PFSK-1 (cell line): ENCODE results near the gene CIP2A.

Experiments
- FOXP2 ChIP-seq: optimal IDR thresholded peaks from 2 replicates; pipeline ENCODE3; 2011; ENCODE audit warnings: borderline replicate concordance, control low read depth, inconsistent platforms; ENCODE audit not compliant: insufficient read depth; ENCODE audit errors: extremely low read length, extremely low read depth
- POLR2AphosphoS5 ChIP-seq: IDR thresholded peaks from 2 replicates; pipeline ENCODE4 v1.6.1; 2012; ENCODE audit warnings: low read depth, mild to moderate bottlenecking, control low read depth, low read length, moderate library complexity
- REST ChIP-seq, 2 experiments: IDR thresholded peaks; 2 replicates each; pipeline versions ENCODE4 v1.6.1 to v1.8.0; 2011 to 2012; ENCODE audit warnings: low read depth in 2 of 2, low read length in 2 of 2, control low read depth in 1 of 2, inconsistent platforms in 1 of 2, mild to moderate bottlenecking in 1 of 2, moderate library complexity in 1 of 2; ENCODE audit not compliant: insufficient read depth in 1 of 2
- SIN3A ChIP-seq: IDR thresholded peaks from 2 replicates; pipeline ENCODE4 v1.6.1; 2012; ENCODE audit warnings: mild to moderate bottlenecking, low read length, moderate library complexity, borderline replicate concordance; ENCODE audit not compliant: insufficient read depth
- TAF1 ChIP-seq: IDR thresholded peaks from 2 replicates; pipeline ENCODE4 v1.6.1; 2012; ENCODE audit warnings: low read length, control low read depth, borderline replicate concordance; ENCODE audit not compliant: insufficient read depth

Gene CIP2A

GRCh38 chr3:108548304-108548703, 40.9 kb downstream of the CIP2A start:
- TF ChIP-seq TAF1 (no peak), POLR2AphosphoS5 (no peak), FOXP2 (no peak), REST (IDR thresholded peaks at IDR 0.05; ENCODE audit: insufficient read depth in 1 of 2, low read depth in 2 of 2, low read length in 2 of 2) (no peak), SIN3A (no peak)

- TF ChIP-seq SIN3A (no peak), FOXP2 (no peak), REST (IDR thresholded peaks at IDR 0.05; ENCODE audit: insufficient read depth in 1 of 2, low read depth in 2 of 2, low read length in 2 of 2) (no peak), POLR2AphosphoS5 (no peak), TAF1 (no peak)
These were observed 42.5 kb downstream of the CIP2A start for GRCh38 chr3:108546692-108547091.

- TF ChIP-seq POLR2AphosphoS5 (no peak), TAF1 (no peak), FOXP2 (no peak), SIN3A (no peak), REST (IDR thresholded peaks at IDR 0.05; ENCODE audit: insufficient read depth in 1 of 2, low read depth in 2 of 2, low read length in 2 of 2) (no peak)
These were observed 43.0 kb downstream of the CIP2A start for GRCh38 chr3:108546247-108546646.

GRCh38 chr3:108538083-108538482, 51.2 kb downstream of the CIP2A start:
- no peak for TF ChIP-seq TAF1
- no peak for TF ChIP-seq SIN3A
- no peak for TF ChIP-seq REST (IDR thresholded peaks at IDR 0.05; ENCODE audit: insufficient read depth in 1 of 2, low read depth in 2 of 2, low read length in 2 of 2)
